Gastroesophageal sphincter (tissue), 3 donors: ENCODE data around the gene ASPM.
"Not testable (repeated sequence)": the region's sequence is repeated elsewhere in the genome, so short reads cannot be mapped to it uniquely, and the experiment has no call there.

ENCODE experiments used
- CTCF ChIP-seq, 4 experiments: fragments of 200-600 bp in 2 of 4; fragments of 450-650 bp in 2 of 4; sonication (generic) in 1 of 4; IDR thresholded peaks; one replicate each; pipeline ENCODE4 v1.5.1; 2017 to 2019; ENCODE audit warnings: antibody characterized with exemption in 4 of 4, mild to moderate bottlenecking in 2 of 4, moderate library complexity in 2 of 4
- POLR2A ChIP-seq, 2 donors: fragments of 450-650 bp; IDR thresholded peaks; one replicate each; pipeline ENCODE4 v1.6.1; 2017; ENCODE audit warnings: antibody characterized with exemption in 2 of 2, mild to moderate bottlenecking in 2 of 2, moderate library complexity in 1 of 2

- TF ChIP-seq POLR2A, CTCF (IDR thresholded peaks at IDR 0.05): not testable (repeated sequence)
Observed at GRCh38 chr1:197096971-197097370, 49.5 kb downstream of the ASPM start.
